HG02938 (cell line): ENCODE measurements around the gene GALNT14.

Experiments used
- ATAC-seq: cut with Tn5 transposase; IDR thresholded peaks from one replicate; pipeline ENCODE4 v1.9.1; 2021; ENCODE audit warnings: mild to moderate bottlenecking, moderate library complexity; ENCODE audit not compliant: unreplicated experiment

Gene GALNT14

DNA sequence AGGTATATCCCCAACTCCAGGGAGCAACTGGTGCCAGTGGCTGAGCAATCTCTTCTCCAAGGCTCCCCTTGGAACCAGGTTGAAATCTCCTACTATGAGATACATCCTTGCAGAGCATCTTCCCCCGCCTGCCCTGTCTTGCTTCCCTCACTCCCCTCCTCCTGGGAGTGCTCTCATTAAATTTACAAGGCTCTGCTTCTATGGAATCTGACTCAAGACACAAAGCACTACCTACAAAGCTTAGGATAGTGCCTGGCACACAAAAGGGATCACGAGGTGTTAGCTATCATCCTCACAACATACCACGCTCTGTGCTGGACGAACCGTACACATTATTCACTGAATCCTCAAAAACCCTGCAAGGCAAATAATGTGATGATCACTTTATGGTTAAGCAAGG lies 121.6 kb downstream of the GALNT14 start:
- no peak for ATAC-seq

DNA sequence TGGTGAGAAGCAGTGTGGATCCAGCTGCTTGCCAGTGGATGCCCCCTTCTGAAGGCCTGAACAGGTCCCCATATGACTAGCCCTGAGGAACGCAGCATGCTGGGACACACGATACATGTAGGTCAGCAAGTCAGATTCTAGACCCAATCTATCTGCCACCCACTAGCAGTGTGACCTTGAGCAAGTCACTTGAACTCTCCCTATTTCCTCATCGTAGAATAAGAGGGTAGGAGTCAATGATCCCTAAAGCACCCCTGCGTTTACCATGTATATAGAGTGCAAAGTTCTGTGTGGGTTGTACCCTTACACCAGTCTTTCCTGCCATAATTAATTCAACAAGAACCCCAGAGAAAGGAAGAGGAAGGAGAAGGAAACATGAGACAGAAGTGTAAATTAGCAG lies 123.7 kb downstream of the GALNT14 start:
- ATAC-seq: no peak

GRCh38 chr2:31013301-31013700 lies 124.9 kb downstream of the GALNT14 start:
- ATAC-seq: no peak

DNA sequence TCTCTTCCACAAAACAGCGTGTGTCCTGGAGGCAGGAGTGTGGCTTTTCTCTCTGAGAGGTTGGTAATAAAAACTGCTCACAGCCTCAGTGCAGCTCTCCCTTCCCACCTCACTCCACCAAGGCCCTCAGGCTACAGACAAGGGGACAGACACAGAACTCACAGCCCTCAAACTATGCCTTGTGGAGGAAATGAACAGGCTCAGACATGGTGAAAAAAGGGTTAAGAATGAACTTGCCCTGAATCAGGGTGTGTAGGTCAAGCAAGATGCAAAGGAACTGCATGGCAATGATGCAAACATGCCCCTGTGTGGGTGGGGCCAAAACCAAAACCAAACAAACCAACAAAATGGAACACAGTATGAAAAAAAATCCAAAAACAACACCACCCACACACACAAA lies 125.8 kb downstream of the GALNT14 start:
- ATAC-seq: no peak

DNA sequence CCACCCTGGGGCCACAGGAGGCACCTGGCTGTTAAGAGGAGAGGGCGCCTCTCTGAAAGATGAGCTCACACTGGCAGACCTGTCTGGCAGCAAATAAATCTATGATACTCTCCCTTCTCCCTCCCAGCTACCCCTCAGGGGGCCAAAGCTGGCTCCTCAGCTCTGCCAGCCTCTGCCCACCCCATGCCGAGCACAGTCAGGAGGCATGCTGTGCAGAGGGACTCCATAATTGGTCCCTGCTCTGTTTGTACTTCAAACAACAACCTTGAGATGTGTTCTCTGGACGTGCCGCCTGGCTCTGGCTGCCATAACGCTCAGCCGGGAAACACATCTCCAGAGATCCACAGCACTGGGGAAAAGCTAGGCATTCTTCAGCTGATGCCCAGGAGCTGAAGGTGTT lies 126.7 kb downstream of the GALNT14 start:
- ATAC-seq: no peak

- ATAC-seq: no peak
These were observed 129.6 kb downstream of the GALNT14 start for GRCh38 chr2:31008561-31009114.

GRCh38 chr2:31004257-31004656 lies 134.0 kb downstream of the GALNT14 start:
- no peak for ATAC-seq

- no peak for ATAC-seq
These were observed 134.5 kb downstream of the GALNT14 start for GRCh38 chr2:31003749-31004148.

DNA sequence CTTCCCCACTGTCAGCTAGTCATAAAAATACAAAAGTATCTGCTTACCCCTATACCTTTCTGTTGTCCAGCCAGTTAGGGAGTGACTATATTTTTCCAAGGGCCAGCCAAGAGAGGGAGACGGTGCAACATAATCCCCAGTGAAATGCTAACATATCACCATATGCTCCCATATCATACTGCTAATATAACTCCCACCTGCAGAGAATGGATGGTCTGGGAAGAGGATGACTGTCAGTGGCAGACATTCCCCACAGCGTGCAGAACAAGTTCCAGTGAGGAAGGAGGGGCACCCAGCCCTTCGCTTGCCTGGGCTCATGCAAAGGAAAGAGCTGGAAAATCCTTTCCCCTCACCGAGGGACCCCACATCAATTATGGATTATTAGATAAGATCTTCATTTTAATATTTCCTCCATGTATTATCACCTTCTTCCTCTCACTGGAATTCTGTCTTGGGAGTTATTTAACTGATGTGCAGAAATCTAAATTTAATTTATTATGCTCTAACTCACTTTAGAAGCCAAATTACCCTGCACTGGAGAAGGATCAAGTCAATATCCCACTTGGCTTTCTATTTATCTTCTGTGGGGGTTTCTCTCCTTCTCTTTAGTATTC lies 135.6 kb downstream of the GALNT14 start:
- no peak for ATAC-seq

DNA sequence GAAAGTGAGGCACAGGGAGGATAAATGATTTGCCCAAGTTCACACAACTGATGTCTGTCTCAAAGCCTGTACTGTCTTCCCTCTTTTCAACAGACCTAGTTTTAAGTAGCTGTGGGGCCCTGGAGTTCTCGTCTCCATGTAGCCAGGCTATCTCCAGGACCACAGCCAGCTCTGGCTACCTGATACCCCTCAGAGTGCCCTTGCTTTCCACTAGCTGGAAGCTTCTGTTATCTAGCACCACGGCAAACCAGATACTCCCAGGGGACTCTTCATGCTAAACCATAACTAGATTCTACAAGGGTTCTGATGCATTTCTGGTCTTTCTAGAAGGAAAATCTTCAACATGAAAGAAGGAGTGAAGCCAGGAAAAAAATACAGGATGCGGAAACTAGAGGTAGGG lies 137.3 kb downstream of the GALNT14 start:
- ATAC-seq: no peak

DNA sequence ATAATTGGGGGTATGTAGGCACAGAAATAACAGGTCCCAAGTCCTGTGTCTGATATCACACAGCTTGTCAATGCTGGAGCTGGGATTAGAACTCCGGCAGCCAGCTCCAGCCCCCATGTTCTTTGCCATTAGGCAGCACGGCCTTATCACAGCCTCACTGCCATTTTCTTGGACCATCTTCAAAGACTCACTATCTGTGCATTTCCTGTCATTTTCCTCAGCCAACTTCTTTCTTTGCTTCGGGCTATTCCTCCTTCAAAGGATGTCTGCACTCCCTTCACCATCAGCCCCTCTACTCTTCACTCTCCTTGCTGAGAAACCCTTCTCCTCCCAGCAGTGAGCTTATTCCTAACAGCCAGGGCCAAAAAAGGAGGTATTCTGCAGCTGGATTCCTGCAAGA lies 139.6 kb downstream of the GALNT14 start:
- no peak for ATAC-seq

DNA sequence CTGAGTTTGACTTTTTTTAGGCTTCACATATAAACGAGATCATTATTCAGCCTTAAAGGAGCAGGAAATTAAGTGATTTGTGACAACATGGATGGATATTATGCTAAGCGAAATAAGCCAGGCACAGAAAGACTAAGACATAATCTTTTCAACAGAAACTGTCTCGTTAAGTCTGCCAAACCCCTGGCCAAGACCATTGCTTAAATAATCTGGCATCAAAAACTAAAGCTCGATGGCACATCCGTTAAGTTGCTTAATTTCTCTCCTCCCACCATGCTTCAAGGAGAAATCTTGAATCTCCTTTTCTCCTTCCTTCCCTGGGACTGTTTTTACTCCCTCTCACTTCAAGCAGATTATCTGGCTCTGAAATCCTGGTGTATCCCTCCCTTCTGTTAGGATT lies 140.3 kb downstream of the GALNT14 start:
- ATAC-seq: no peak

GRCh38 chr2:30994227-30995056 lies 143.8 kb downstream of the GALNT14 start:
- no peak for ATAC-seq

DNA sequence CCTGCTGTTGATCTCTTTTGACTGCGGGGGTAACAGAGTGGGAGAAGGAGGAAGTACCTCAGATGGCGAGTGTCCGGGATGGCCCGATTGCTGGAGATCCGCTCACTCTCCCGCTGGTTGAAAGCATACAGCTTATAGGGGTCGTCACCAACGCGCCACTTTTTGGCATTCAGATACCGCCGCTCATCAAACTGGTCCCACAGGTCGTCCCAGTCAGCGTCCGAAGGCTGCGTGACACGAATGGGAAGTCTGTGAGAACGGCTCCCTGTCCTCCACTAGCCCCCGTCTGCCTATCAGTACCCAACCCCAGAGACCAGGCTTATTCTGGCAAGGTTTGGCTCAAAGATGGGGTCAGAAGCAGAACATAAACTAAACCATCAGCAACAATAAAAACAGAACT lies 145.5 kb downstream of the GALNT14 start:
- ATAC-seq: no peak

- ATAC-seq: no peak
These were observed 147.6 kb downstream of the GALNT14 start for GRCh38 chr2:30990671-30991070.

GRCh38 chr2:30990176-30990575 lies 148.1 kb downstream of the GALNT14 start:
- no peak for ATAC-seq

GRCh38 chr2:30989746-30990145 lies 148.5 kb downstream of the GALNT14 start:
- ATAC-seq: no peak

GRCh38 chr2:30987566-30987965 lies 150.7 kb downstream of the GALNT14 start:
- no peak for ATAC-seq

DNA sequence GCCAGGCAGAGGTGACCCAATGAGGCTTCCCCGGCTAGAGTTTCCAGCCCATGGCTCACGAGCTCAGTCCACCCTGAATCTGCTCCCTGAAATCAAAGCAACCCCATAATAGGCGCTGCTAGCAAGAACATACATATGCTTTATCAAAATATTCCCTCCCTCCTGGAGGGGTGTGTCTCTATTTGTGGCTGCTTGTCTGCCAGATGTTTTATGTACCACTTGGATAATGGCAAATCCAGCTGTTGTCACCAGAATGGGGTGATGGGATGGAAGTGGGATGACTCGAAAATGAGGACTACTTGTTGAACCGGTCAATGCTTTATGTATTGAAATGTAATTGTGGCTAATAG lies 152.0 kb downstream of the GALNT14 start:
- no peak for ATAC-seq

GRCh38 chr2:30985493-30986230 lies 152.6 kb downstream of the GALNT14 start:
- no peak for ATAC-seq

- no peak for ATAC-seq
These were observed 154.1 kb downstream of the GALNT14 start for GRCh38 chr2:30984148-30984547.

DNA sequence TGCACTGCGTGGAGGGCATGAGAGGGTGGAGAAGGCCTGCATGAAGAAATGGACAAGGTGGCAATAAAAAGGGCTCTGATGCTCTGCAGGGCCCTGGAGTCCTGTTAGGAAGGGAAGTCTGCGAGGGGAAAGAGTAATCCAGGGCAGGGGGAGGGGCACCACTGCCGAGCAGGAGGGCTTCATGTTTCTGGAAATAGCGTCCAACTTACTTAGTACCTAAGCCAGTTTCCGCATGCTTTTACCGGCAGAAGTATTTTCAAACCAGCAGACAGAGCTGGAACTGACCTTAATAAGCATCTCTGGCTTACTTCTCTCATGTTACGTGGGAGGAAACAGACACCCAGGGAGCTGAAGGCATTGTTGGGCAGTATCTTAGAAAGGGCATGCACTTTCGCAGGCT lies 156.7 kb downstream of the GALNT14 start:
- ATAC-seq: no peak
